SK-N-SH treated with all-trans-retinoic acid at 6 μM for 48 hours (cell line): ENCODE data around the gene MAB21L4.

Source experiments
- ARNTL ChIP-seq: fragments of 450-650 bp; formaldehyde crosslinking; IDR thresholded peaks from 2 replicates; pipeline ENCODE4 v1.5.0; 2020; ENCODE audit warnings: low read depth, mild to moderate bottlenecking, moderate library complexity, borderline replicate concordance
- CREB5 ChIP-seq: fragments of 250-450 bp; sonication (Bioruptor Pico); IDR thresholded peaks from 2 replicates; pipeline ENCODE4 v1.5.1; 2020; ENCODE audit warnings: low read depth, mild to moderate bottlenecking, moderate library complexity
- PPARA ChIP-seq: fragments of 250-450 bp; sonication (Bioruptor Pico); IDR thresholded peaks from 2 replicates; pipeline ENCODE4 v1.5.0; 2020; ENCODE audit warnings: mild to moderate bottlenecking, borderline replicate concordance
- TOX ChIP-seq: fragments of 250-450 bp; sonication (Bioruptor Pico); IDR thresholded peaks from 2 replicates; pipeline ENCODE4 v1.8.0; 2021; ENCODE audit warnings: mild to moderate bottlenecking, moderate library complexity, borderline replicate concordance
- ZC3H10 ChIP-seq: fragments of 250-450 bp; sonication (Bioruptor Pico); IDR thresholded peaks from 2 replicates; pipeline ENCODE4 v1.5.1; 2021; ENCODE audit warnings: mild to moderate bottlenecking, moderate library complexity
- ZFP3 ChIP-seq: fragments of 250-450 bp; sonication (Bioruptor Pico); IDR thresholded peaks from 2 replicates; pipeline ENCODE4 v1.5.0; 2020; ENCODE audit warnings: mild to moderate bottlenecking, moderate library complexity
- ZNF8 ChIP-seq: fragments of 450-650 bp; formaldehyde crosslinking; IDR thresholded peaks from 2 replicates; pipeline ENCODE4 v1.5.0; 2020; ENCODE audit warnings: mild to moderate bottlenecking, moderate library complexity
- TF ChIP-seq, protein P1 (sequence below): fragments of 250-450 bp; sonication (Bioruptor Pico); IDR thresholded peaks from 2 replicates; pipeline ENCODE4 v1.8.0; 2020; ENCODE audit warnings: mild to moderate bottlenecking, moderate library complexity, borderline replicate concordance
- TF ChIP-seq, protein P2 (sequence below): fragments of 250-450 bp; sonication (Bioruptor Pico); IDR thresholded peaks from 2 replicates; pipeline ENCODE4 v1.5.0; 2020; ENCODE audit warnings: mild to moderate bottlenecking, moderate library complexity
- TF ChIP-seq, protein P3 (sequence below): fragments of 250-450 bp; sonication (Bioruptor Pico); IDR thresholded peaks from 2 replicates; pipeline ENCODE4 v1.5.1; 2021; ENCODE audit warnings: mild to moderate bottlenecking, moderate library complexity

DNA sequence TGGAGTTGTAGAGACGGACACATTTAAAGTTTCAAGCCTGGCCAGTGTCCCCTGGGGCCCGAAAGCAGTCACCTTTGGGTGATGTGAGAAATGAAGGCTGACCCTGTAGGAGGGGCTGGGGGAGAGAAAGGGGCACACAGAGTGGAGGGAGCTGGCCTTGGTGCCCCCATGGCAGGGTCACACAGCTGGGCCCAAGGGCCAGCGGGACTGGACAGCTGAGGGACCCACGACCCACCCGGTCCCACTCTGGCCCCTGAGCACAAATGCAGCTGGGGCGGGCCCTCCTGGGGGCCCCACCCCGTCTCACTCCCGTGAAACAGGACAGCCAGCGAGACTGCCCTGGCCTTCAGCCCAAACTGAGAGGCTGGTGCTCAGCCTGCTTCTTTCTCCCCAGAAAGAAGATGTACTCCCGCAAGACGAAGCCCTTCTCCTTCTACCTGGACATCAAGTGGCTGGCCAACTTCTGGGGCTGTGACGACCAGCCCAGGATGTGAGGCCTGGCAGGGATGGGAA is 21.2 kb downstream of the MAB21L4 start:
- no peak for TF ChIP-seq TOX
- TF ChIP-seq PPARA = no peak
- TF ChIP-seq, protein P1, sequence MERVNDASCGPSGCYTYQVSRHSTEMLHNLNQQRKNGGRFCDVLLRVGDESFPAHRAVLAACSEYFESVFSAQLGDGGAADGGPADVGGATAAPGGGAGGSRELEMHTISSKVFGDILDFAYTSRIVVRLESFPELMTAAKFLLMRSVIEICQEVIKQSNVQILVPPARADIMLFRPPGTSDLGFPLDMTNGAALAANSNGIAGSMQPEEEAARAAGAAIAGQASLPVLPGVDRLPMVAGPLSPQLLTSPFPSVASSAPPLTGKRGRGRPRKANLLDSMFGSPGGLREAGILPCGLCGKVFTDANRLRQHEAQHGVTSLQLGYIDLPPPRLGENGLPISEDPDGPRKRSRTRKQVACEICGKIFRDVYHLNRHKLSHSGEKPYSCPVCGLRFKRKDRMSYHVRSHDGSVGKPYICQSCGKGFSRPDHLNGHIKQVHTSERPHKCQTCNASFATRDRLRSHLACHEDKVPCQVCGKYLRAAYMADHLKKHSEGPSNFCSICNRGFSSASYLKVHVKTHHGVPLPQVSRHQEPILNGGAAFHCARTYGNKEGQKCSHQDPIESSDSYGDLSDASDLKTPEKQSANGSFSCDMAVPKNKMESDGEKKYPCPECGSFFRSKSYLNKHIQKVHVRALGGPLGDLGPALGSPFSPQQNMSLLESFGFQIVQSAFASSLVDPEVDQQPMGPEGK (CRISPR knock-in tag) = no peak
- TF ChIP-seq CREB5 (CRISPR knock-in tag) = no peak
- TF ChIP-seq ARNTL (CRISPR knock-in tag) = no peak
- TF ChIP-seq ZNF8 (CRISPR knock-in tag) = no peak
- no peak for TF ChIP-seq ZC3H10 (CRISPR knock-in tag)
- TF ChIP-seq ZFP3 (CRISPR knock-in tag) = no peak
- TF ChIP-seq, protein P2, sequence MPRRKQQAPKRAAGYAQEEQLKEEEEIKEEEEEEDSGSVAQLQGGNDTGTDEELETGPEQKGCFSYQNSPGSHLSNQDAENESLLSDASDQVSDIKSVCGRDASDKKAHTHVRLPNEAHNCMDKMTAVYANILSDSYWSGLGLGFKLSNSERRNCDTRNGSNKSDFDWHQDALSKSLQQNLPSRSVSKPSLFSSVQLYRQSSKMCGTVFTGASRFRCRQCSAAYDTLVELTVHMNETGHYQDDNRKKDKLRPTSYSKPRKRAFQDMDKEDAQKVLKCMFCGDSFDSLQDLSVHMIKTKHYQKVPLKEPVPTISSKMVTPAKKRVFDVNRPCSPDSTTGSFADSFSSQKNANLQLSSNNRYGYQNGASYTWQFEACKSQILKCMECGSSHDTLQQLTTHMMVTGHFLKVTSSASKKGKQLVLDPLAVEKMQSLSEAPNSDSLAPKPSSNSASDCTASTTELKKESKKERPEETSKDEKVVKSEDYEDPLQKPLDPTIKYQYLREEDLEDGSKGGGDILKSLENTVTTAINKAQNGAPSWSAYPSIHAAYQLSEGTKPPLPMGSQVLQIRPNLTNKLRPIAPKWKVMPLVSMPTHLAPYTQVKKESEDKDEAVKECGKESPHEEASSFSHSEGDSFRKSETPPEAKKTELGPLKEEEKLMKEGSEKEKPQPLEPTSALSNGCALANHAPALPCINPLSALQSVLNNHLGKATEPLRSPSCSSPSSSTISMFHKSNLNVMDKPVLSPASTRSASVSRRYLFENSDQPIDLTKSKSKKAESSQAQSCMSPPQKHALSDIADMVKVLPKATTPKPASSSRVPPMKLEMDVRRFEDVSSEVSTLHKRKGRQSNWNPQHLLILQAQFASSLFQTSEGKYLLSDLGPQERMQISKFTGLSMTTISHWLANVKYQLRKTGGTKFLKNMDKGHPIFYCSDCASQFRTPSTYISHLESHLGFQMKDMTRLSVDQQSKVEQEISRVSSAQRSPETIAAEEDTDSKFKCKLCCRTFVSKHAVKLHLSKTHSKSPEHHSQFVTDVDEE (CRISPR knock-in tag) = no peak
- TF ChIP-seq, protein P3, sequence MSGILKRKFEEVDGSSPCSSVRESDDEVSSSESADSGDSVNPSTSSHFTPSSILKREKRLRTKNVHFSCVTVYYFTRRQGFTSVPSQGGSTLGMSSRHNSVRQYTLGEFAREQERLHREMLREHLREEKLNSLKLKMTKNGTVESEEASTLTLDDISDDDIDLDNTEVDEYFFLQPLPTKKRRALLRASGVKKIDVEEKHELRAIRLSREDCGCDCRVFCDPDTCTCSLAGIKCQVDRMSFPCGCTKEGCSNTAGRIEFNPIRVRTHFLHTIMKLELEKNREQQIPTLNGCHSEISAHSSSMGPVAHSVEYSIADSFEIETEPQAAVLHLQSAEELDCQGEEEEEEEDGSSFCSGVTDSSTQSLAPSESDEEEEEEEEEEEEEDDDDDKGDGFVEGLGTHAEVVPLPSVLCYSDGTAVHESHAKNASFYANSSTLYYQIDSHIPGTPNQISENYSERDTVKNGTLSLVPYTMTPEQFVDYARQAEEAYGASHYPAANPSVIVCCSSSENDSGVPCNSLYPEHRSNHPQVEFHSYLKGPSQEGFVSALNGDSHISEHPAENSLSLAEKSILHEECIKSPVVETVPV = no peak
